HS-5 (cell line): ENCODE results near the gene SELENOM.
"Not testable (repeated sequence)": the region's sequence is repeated elsewhere in the genome, so short reads cannot be mapped to it uniquely, and the experiment has no call there.

Experiments used
- DNase-seq: peaks from one replicate; pipeline ENCODE4 v3.0.0-alpha.2; 2012; ENCODE audit warnings: low read depth

The SELENOM gene

GRCh38 chr22:31105282-31105929, 2.0 kb downstream of the SELENOM start:
- no peak for DNase-seq

- no peak for DNase-seq
These were observed 2.5 kb downstream of the SELENOM start for GRCh38 chr22:31104869-31105268.

DNA sequence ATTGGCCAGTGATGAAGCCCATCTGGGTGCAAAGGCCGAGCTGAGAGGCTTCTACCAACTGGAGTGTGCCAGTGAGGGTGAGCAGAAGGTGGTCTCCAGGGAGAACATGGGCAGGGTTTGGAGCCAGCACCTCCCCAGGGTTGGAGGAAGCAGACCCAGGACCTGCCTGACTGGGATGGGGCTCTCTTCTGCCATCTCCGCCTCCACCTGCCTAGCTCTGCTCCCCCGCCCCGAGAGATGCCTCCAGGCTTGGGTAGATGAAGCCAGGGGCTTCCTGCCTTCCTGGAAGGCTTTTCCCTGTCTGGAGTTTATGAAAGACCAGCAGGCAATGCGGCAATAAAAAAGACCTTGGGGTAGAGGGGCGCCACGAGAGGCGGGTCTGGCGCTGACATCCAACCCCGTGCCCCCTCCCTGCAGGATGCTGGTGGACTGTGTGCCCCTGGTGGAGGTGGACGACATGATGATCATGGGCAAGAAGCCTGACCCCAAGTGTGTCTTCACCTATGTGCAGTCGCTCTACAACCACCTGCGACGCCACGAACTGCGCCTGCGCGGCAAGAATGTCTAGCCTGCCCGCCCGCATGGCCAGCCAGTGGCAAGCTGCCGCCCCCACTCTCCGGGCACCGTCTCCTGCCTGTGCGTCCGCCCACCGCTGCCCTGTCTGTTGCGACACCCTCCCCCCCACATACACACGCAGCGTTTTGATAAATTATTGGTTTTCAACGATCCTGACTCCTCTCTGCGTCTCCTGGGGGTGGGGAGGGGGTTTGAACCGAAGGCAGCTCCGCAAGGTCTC, 3.3 kb downstream of the SELENOM start:
- DNase-seq, result no peak

DNA sequence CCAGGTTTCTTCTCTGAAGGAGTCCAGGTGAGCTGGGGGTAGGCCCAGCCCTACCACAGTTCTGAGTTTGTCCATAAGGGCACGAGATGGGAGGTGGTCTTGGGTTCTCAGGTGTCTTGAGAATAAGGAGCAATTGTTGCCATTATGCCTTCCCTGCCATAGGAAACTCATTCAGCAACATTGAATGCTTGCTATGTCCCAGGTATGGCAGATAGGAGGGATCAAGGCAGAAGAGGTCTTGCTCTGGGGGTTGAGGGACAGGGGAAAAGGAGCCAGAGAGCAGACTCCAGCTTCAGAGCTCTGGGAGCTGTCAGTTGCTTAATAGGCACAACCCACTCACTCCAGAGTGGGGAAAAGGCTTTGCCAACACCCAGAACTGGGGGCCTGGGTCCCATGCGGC, 4.3 kb downstream of the SELENOM start:
- DNase-seq, result no peak

- DNase-seq, result no peak
These were observed 4.8 kb downstream of the SELENOM start for GRCh38 chr22:31102441-31103081.

GRCh38 chr22:31100762-31101525, 6.4 kb downstream of the SELENOM start:
- DNase-seq, result no peak

GRCh38 chr22:31099841-31100761, 7.3 kb downstream of the SELENOM start:
- DNase-seq, result no peak

DNA sequence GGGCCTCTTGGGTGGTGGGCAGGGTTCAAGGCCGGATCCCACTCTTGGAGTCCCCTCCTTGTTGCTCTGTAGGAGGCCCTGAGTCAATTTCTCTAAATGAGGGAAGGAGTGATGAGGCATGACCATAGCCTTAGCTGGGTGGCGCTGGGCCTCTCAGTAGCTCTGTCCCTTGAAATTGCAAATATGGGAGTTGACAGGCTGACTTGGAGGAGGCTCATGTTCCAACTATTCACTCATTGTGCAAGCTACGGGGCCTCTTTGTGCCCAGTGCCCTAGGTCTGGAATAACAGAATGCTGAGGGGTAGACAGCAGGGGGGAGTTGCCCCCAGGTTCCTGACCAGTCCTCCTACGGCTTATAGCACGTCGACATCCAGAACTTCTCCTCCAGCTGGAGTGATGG, 8.0 kb downstream of the SELENOM start:
- DNase-seq, result no peak

- DNase-seq, result no peak
These were observed 8.7 kb downstream of the SELENOM start for GRCh38 chr22:31098632-31099110.

GRCh38 chr22:31097941-31098631, 9.3 kb downstream of the SELENOM start:
- DNase-seq, result no peak

- DNase-seq, result not testable (repeated sequence)
These were observed 9.8 kb downstream of the SELENOM start for GRCh38 chr22:31097539-31097938.

GRCh38 chr22:31096657-31097279, 10.6 kb downstream of the SELENOM start:
- DNase-seq, result no peak

DNA sequence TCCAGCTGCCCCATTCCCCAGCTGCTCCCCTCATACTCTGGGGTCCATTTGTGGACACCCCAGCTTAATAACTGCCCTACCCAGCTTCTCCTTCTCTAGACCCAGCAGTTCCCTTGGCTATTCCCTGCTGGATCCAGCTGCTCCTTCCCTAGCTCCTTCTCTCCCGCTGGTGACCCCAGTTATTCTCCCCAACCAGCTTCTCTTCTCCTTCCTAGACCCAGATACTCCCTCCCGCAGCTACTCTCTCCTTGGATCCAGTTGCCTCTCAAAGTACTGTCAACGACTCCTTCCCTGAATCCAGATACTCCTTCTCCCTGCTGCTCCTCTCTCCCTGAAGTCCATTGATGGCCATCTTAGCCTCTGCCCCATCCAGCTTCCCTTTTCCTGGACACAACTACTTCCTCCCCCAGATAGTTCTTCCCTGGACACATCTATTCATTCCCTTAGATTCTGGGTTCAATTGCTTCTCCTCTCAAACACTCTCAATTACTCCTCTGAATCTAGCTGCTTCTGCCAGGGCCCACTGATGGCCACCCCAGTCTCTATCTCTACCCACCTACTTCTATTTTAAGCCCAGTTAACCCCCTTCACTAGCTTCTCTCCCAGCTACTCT, 11.6 kb downstream of the SELENOM start:
- DNase-seq, result no peak

DNA sequence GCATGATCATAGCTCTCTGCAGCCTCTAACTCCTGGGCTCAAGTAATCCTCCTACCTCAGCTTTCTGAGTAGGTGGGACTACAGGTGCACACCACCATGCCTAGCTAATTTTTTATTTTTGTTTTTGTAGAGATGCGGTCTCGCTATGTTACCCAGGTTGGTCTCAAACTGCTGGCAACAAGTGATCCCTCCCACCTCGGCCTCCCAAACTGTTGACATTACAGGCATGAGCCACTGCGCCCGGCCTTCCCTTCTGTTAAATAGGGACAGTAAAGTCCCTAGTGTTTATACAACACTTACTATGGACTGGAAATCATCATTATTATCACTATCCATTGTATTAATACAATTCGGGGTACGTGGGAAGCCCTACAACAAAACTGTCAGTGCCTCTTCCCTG, 12.6 kb downstream of the SELENOM start:
- no peak for DNase-seq

DNA sequence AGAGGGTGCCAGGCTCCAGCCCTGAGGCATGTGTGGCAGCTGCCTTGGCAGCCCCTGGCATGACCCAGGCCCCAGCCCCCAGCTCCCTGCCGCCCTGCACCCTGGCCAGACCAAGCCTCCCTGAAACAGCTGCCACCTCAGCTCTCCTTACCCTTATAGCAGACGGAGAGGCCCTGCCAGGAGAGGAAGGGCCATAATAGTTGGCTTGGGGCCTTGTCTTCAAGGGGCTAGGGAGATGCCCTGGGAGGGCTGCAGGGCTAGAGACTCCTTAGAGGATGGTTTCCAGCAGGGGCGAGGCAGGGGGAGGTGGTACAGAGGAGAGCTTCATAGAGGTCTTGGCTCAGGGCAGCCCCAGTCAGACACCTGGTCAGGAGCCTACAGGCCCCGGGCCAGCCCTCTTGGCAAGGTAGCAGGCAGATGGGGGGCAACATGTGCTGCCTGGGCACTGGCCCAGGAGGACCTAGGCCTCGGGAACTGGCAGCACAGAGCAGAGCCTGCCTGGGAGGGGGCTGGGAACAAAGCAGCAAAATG, 13.3 kb downstream of the SELENOM start:
- no peak for DNase-seq

DNA sequence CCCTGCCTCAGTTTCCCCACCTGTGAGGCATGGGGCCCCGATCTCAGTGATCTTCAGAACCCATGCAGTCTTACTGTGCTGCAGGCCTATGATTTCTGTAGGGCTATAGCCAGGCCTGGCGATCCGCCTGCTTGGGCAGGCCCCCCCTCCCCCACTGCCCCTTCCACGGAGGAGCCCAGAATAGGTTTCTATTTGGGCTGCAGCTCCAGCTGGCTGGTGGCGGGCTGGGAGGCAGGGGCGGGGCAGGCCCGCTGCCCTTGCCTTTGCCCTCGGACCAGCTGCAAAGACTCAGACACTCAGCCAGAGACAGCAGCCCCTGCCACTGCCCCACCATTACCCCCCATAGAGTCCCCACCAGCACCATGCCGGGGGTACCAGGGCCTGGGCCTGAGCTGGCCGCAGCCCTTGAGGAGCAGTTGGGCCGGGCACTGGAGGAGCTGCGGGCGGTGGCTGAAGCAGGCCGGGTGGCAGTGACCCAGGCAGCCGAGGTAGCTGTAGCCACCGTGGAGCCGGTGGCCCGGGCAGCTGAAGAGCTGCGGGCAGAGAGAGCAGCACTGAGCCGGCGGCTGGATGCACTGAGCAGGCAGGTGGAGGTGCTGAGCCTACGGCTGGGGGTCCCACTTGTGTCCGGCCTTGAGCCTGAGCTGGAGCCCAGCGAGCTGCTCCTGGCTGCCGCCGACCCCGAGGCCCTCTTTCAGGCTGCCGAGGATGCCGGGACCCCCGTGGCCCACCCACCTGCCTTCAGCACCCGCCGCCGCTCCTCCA, 14.1 kb downstream of the SELENOM start:
- DNase-seq, result no peak

DNA sequence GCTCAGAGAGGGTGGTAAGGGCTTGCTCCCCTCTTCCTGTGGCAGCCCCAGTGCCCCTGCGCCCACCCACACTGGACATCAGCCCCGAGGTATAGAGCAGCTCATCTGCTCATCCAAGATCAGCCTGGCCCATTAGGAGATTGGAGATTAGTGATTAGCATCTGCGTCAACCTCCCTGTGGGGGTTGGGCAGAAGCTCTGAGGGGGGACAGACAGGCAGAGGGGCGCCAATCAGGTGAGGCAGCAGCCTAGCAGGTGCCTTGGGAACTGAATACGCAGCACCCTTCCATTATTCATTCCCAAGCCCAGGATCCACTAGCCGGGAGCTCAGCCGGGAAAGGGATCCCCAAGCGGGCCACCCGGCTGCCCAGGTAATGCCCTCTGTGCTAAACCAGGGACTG, 15.2 kb downstream of the SELENOM start:
- no peak for DNase-seq

- DNase-seq, result no peak
These were observed 16.0 kb downstream of the SELENOM start for GRCh38 chr22:31091106-31091975.
